Measurements from ENCODE around the gene TUBGCP6.

DNA sequence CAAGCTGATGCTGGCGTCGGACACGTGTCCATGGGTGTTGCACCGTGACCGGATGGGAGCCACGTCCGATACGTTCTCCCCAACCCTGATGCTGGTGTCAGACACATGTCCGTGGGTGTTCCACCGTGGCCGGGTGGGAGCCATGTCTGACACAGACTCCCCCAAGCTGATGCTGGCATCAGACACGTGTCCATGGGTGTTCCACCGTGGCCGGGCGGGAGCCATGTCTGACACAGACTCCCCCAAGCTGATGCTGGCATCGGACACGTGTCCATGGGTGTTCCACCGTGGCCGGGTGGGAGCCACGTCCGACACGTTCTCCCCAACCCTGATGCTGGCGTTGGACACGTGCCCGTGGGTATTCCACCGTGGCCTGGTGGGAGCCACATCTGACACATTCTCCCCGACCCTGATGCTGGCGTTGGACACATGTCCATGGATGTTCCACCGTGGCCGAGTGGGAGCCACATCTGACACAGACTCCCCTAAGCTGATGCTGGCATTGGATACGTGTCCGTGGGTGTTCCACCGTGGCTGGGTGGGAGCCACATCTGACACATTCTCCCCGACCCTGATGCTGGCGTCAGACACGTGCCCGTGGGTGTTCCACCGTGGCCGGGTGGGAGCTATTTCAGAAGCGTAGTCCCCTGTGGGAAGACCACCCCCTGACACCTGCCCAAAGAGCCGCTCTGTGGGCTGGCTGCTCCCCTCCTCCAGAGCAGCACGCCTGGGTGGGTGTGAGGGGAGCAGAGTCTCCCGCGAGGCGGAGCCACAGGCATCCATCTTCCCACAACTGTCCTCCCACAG, 24.0 kb downstream of the TUBGCP6 start:
- no peak for TF ChIP-seq CTCF (IDR thresholded peaks at IDR 0.05)
- TF ChIP-seq EP300 (IDR thresholded peaks at IDR 0.05), result no peak
